Spleen (tissue), 11 donors: Measurements from ENCODE around the gene TENM4. TPM values are rescaled to one million over a fixed set of nuclear protein-coding genes. Genes with fewer than 3 reads are reported as not detected.

Source experiments
- DNase-seq: peaks from one replicate; pipeline ENCODE4 v3.0.0-alpha.2; 2020
- H3K27ac ChIP-seq, 8 donors: fragments of 200-600 bp; sonication (generic) in 7 of 8; 1 replicate in 4 of 8; 2 replicates in 4 of 8; pipeline versions ENCODE4 v1.5.0 to v1.8.0; 2016 to 2021; ENCODE audit warnings: inconsistent platforms in 4 of 8, mild to moderate bottlenecking in 4 of 8, moderate library complexity in 1 of 8
- H3K27me3 ChIP-seq, 7 donors: fragments of 200-600 bp; sonication (generic) in 6 of 7; replicated peaks in 1 of 7; 1 replicate in 4 of 7; 2 replicates in 3 of 7; pipeline versions ENCODE4 v1.5.0 to v1.8.0; 2016 to 2021; ENCODE audit warnings: inconsistent platforms in 3 of 7, mild to moderate bottlenecking in 1 of 7
- H3K36me3 ChIP-seq, 6 donors: fragments of 200-600 bp; sonication (generic) in 5 of 6; 1 replicate in 4 of 6; 2 replicates in 2 of 6; pipeline versions ENCODE4 v1.5.0 to v1.8.0; 2016 to 2021; ENCODE audit warnings: inconsistent platforms in 2 of 6
- H3K4me1 ChIP-seq, 6 donors: fragments of 200-600 bp; sonication (generic) in 5 of 6; 1 replicate in 3 of 6; 2 replicates in 3 of 6; pipeline versions ENCODE4 v1.5.0 to v1.8.0; 2016 to 2021; ENCODE audit warnings: inconsistent platforms in 3 of 6
- H3K4me3 ChIP-seq, 8 donors: fragments of 200-600 bp; sonication (generic) in 7 of 8; 1 replicate in 4 of 8; 2 replicates in 4 of 8; pipeline versions ENCODE4 v1.5.0 to v1.8.0; 2016 to 2021; ENCODE audit warnings: inconsistent platforms in 4 of 8, mild to moderate bottlenecking in 4 of 8, moderate library complexity in 2 of 8
- H3K9me3 ChIP-seq, 8 donors: fragments of 200-600 bp; sonication (generic) in 7 of 8; 1 replicate in 4 of 8; 2 replicates in 4 of 8; pipeline versions ENCODE4 v1.5.0 to v1.8.0; 2016 to 2021; ENCODE audit warnings: inconsistent platforms in 4 of 8
- POLR2A ChIP-seq, 3 donors: fragments of 450-650 bp; IDR thresholded peaks; one replicate each; pipeline ENCODE4 v1.5.1; 2017; ENCODE audit warnings: antibody characterized with exemption in 3 of 3, mild to moderate bottlenecking in 1 of 3
- POLR2AphosphoS5 ChIP-seq, 3 donors: sonication (generic); formaldehyde crosslinking; IDR thresholded peaks; one replicate each; pipeline ENCODE4 v1.5.1; 2017; ENCODE audit warnings: antibody characterized with exemption in 3 of 3
- WGBS, 5 donors: extraction: QIAGEN DNeasy Blood & Tissue Kit in 3 of 5; methylation state at CpG; one replicate each; pipeline versions ENCODE4 v1.1.5 to v1.1.7; 2013 to 2018; 5-methylcytosine and 5-hydroxymethylcytosine counted together
- intact Hi-C: fragments of 100-400 bp; cut with DNase I; formaldehyde crosslinking; loops from one replicate; pipeline ENCODE4 v1.15.0; 2023; ENCODE audit warnings: low total_unique reads
- polyA plus RNA-seq, 3 donors: library from polyadenylated mRNA; stranded (reverse); fragments of 200-250 nt; gene quantifications; one replicate each; pipeline ENCODE4 v1.2.1, GENCODE V29; 2013
- total RNA-seq, 7 donors: library from RNA; depleted of rRNA in 3 of 7; stranded (reverse); fragments of >200 nt in 3 of 7; fragmentation: NEBNext Ultra II Directional in 4 of 7; extraction: Animal tissue kit (Norgen Biotek cat#: 25700) in 4 of 7; gene quantifications; one replicate each; pipeline versions ENCODE4 v1.1.0 to v1.2.1, GENCODE V29; 2016 to 2021
- TF ChIP-seq, protein P1 (sequence below), 11 experiments: fragments of 200-600 bp in 7 of 11; fragments of 450-650 bp in 4 of 11; sonication (generic) in 4 of 11; IDR thresholded peaks in 8 of 11; conservative IDR thresholded peaks in 3 of 11; 1 replicate in 7 of 11; 2 replicates in 4 of 11; pipeline versions ENCODE4 v1.4.0 to v1.8.0; 2016 to 2021; ENCODE audit warnings: antibody characterized with exemption in 11 of 11, inconsistent platforms in 4 of 11, mild to moderate bottlenecking in 1 of 11
- donor health status: healthy with polysubstance abuse.
- donor health status: DM: no; HTN: no; CAD: no; lungs with moderate emphysema.
- donor health status: DM: no; HTN: no; CAD: no.
- donor health status: Bipolar disorder and iron deficiency.
- donor health status: healthy.
- donor health status: DM: no; HTN: no; CAD: no.
- donor health status: DM: yes; HTN: yes; CAD: no.

TENM4 gene
- total and polyA plus RNA-seq, 10 donors, result 0.09 to 4.5 (median 1.2) TPM

DNA sequence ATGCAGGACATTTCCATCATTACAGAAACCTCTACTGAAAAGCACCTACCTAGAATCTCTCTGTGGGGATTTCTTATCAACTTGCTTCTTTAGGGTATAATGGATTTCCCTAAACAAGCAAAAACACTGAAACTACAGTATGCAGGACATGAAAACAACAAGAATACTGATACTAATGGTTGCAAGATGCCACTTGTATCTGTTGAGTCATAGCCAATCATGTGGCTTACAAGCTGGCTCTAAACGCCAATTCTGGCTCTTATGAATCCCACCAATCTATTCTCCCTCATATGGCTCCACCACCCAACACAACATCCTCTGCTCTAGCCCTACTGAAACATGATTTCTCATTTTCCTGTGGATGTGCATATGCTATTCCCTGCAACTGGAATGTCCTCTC is 22.6 kb downstream of the TENM4 start:
- Histone ChIP-seq H3K4me1 (no peaks in the 10 kb centered on the region), H3K4me3 (no peak overlapping the region), H3K27me3 (no peaks in the 10 kb centered on the region), H3K36me3 (no peaks in the 10 kb centered on the region), H3K9me3 (peaks cover 0 to 12% (median 3%) of the 10 kb centered on the region in 8 donors), H3K27ac (no peak overlapping the region)
- intact Hi-C loops, result no loop called here
- 80 to 90% (median 83%) methylated on average over 1 of the region's 1 CpG for WGBS, 5 donors
- DNase-seq, result no peak
- no peak for TF ChIP-seq POLR2A (IDR thresholded peaks at IDR 0.05)

DNA sequence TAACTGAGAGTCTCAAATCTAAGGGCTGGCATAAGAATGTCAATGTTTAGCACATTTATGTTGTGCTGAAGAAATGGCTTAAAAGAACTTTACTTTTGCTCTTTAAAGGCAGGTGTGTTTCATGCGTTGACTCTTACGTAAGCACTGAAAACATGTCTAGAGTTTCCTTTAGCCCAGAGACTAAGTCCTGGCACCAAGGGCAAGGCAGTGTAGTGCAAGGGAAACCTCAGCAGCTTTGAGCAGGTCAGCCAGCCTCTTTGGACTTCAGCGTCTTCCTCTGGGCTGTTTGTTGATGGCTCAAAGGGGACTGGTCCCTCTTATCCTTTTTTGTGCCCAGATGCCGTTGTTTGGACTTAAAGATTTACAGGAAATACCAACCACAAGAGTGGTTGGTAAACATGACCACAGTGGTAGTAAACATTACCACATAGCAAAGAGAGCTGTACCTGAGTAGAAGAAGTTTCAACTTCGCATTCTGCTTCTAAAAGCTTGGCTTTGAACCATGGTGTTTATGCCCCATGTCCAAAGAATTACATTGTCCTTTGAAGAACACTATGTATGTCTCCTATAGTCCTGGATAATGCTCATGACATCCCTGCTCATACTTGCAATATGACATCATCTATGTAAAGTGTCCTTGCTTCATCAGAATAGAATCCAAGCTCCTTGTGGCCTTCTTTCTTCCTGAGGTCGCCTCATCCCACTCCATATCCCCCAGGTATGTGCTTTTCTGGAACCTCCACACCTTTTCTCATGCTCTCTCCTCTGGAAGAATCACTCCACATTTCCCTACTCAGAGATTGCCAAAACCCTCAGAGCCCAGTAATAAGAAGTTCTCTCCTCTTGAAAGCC is 23.5 kb downstream of the TENM4 start:
- H3K4me3 ChIP-seq, result no peak overlapping the region
- no peaks in the 10 kb centered on the region for H3K36me3 ChIP-seq
- intact Hi-C loops, result no loop called here
- WGBS, 5 donors, result 70 to 90% (median 86%) methylated on average over 6 of the region's 6 CpGs
- peaks cover 0 to 12% (median 3%) of the 10 kb centered on the region in 8 donors for H3K9me3 ChIP-seq
- H3K27me3 ChIP-seq, result no peaks in the 10 kb centered on the region
- no peak overlapping the region for H3K27ac ChIP-seq
- DNase-seq, result no peak
- no peak for TF ChIP-seq POLR2AphosphoS5 (IDR thresholded peaks at IDR 0.05)
- TF ChIP-seq POLR2A (IDR thresholded peaks at IDR 0.05), result no peak
- TF ChIP-seq, protein P1, sequence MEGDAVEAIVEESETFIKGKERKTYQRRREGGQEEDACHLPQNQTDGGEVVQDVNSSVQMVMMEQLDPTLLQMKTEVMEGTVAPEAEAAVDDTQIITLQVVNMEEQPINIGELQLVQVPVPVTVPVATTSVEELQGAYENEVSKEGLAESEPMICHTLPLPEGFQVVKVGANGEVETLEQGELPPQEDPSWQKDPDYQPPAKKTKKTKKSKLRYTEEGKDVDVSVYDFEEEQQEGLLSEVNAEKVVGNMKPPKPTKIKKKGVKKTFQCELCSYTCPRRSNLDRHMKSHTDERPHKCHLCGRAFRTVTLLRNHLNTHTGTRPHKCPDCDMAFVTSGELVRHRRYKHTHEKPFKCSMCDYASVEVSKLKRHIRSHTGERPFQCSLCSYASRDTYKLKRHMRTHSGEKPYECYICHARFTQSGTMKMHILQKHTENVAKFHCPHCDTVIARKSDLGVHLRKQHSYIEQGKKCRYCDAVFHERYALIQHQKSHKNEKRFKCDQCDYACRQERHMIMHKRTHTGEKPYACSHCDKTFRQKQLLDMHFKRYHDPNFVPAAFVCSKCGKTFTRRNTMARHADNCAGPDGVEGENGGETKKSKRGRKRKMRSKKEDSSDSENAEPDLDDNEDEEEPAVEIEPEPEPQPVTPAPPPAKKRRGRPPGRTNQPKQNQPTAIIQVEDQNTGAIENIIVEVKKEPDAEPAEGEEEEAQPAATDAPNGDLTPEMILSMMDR (IDR thresholded peaks at IDR 0.05 in 8 of 11, conservative IDR thresholded peaks at IDR 0.05 in 3 of 11), result no peak
- no peaks in the 10 kb centered on the region for H3K4me1 ChIP-seq

DNA sequence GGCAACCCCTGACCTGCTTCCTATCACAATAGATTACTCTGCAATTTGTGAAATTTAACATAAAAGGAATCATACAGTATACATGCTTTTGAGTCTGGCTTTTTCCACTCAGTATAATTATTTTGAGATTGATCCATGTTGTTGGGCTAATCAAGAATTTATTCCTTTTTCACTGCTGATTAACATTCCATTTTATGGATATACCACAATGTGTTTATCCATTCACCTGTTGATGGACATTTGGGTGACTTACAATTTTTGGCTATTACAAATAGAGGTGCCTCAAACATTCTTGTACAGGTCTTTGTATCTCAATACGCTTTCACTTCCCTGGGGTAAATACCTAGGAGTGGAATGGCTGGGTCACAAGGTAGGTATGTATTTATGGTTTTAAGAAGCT is 24.9 kb downstream of the TENM4 start:
- TF ChIP-seq POLR2AphosphoS5 (IDR thresholded peaks at IDR 0.05) (no peak), POLR2A (IDR thresholded peaks at IDR 0.05) (no peak)
- TF ChIP-seq, protein P1 (IDR thresholded peaks at IDR 0.05 in 8 of 11, conservative IDR thresholded peaks at IDR 0.05 in 3 of 11), result no peak
- WGBS, 5 donors, result 87 to 100% (median 95%) methylated on average over 1 of the region's 1 CpG
- Histone ChIP-seq H3K4me3 (no peak overlapping the region), H3K27ac (no peak overlapping the region), H3K27me3 (no peaks in the 10 kb centered on the region), H3K36me3 (no peaks in the 10 kb centered on the region), H3K4me1 (no peaks in the 10 kb centered on the region), H3K9me3 (peaks cover 0 to 12% (median 3%) of the 10 kb centered on the region in 8 donors)
- intact Hi-C loops, result no loop called here
- DNase-seq, result no peak

DNA sequence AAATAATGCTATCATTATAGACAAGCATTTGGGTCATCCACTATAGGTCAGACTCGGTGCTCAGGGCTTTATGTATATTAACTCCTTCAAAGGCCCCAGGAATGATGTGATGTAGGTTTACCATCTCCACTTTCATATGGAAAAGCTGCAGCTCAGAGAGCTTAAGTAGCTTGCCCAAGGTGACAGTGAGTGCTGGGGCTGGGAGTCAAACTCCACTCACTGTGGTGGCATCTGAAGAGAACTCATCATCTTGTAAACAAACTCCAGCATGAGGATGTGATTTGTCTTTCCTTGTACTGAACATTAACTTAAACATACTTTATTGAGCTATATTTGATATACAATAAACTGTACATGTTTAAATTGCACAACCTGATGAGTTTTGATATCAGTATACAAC is 25.4 kb downstream of the TENM4 start:
- Histone ChIP-seq H3K36me3 (no peaks in the 10 kb centered on the region), H3K27ac (no peak overlapping the region), H3K4me3 (no peak overlapping the region), H3K4me1 (no peaks in the 10 kb centered on the region), H3K9me3 (peaks cover 0 to 12% (median 3%) of the 10 kb centered on the region in 8 donors), H3K27me3 (no peaks in the 10 kb centered on the region)
- TF ChIP-seq, protein P1 (IDR thresholded peaks at IDR 0.05 in 8 of 11, conservative IDR thresholded peaks at IDR 0.05 in 3 of 11), result no peak
- TF ChIP-seq POLR2AphosphoS5 (IDR thresholded peaks at IDR 0.05) (no peak), POLR2A (IDR thresholded peaks at IDR 0.05) (no peak)
- DNase-seq, result no peak
- intact Hi-C loops, result no loop called here
- 79 to 100% (median 87%) methylated on average over 1 of the region's 1 CpG for WGBS, 5 donors
